Kidney epithelial cell (primary cell): ENCODE data around the gene MORN1. TPM values are rescaled to one million over a fixed set of nuclear protein-coding genes. Genes with fewer than 3 reads are reported as not detected.

Source experiments
- DNase-seq: peaks from one replicate; pipeline ENCODE4 v3.0.0-alpha.2; 2010; ENCODE audit warnings: low read depth
- H3K27me3 ChIP-seq: 2 replicates; pipeline ENCODE4 v1.6.0; 2011; ENCODE audit warnings: low read length; ENCODE audit not compliant: control insufficient read depth, insufficient read depth
- H3K36me3 ChIP-seq: 2 replicates; pipeline ENCODE4 v1.5.1; 2011; ENCODE audit warnings: low read length; ENCODE audit not compliant: control insufficient read depth, insufficient read depth
- H3K4me3 ChIP-seq: 2 replicates; pipeline ENCODE4 v1.5.1; 2011; ENCODE audit warnings: low read depth, mild to moderate bottlenecking, control low read depth, low read length
- CTCF ChIP-seq: IDR thresholded peaks from 2 replicates; pipeline ENCODE4 v1.5.1; 2011; ENCODE audit warnings: mild to moderate bottlenecking, moderate library complexity, low read length, control low read depth, inconsistent platforms; ENCODE audit not compliant: insufficient read depth, poor library complexity, severe bottlenecking
- total RNA-seq: library from RNA; depleted of rRNA; stranded (reverse); fragments of >200 nt; gene quantifications from 2 replicates; pipeline ENCODE4 v1.2.3, GENCODE V29; 2015

MORN1 gene
- total RNA-seq, 1 donor from 2014 or later: 8.4 TPM

GRCh38 chr1:2398871-2399270 is 7.5 kb upstream of the MORN1 start:
- no peak for TF ChIP-seq CTCF
- peaks cover 2% of the 10 kb centered on the region for H3K36me3 ChIP-seq
- H3K27me3 ChIP-seq: no peaks in the 10 kb centered on the region
- no peak overlapping the region for H3K4me3 ChIP-seq
- DNase-seq: no peak

- DNase-seq: no peak
- H3K36me3 ChIP-seq: peaks cover 2% of the 10 kb centered on the region
- TF ChIP-seq CTCF: no peak
- no peak overlapping the region for H3K4me3 ChIP-seq
- H3K27me3 ChIP-seq: no peaks in the 10 kb centered on the region
Measured at GRCh38 chr1:2397007-2397679, 5.8 kb upstream of the MORN1 start.

DNA sequence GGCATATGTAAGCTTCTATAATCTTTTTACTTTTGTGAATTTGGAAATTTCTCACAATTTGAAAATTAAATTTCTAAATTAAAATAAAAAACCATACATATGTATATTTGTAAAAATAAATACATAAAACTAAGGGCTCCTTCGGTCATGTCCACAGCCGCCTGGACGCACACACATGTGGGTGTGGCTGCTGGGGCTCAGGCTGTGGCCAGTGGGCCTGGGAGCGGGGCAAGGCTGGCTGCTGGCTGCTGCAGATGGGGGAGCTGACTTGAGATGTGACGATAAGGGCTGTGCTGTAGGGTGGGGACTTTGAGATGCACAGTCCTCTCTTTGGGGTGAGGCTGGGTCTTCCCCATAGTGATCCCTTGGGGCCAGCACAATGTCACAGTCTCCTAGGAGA is 5.1 kb upstream of the MORN1 start:
- no peak for TF ChIP-seq CTCF
- Histone ChIP-seq H3K27me3 (no peaks in the 10 kb centered on the region), H3K4me3 (no peak overlapping the region), H3K36me3 (no peaks in the 10 kb centered on the region)
- DNase-seq: no peak

- no peak for TF ChIP-seq CTCF
- Histone ChIP-seq H3K4me3 (no peak overlapping the region), H3K27me3 (no peaks in the 10 kb centered on the region), H3K36me3 (no peaks in the 10 kb centered on the region)
- DNase-seq: no peak
Measured at GRCh38 chr1:2396059-2396458, 4.7 kb upstream of the MORN1 start.

GRCh38 chr1:2395245-2395644 is 3.9 kb upstream of the MORN1 start:
- H3K36me3 ChIP-seq: no peaks in the 10 kb centered on the region

More at GRCh38 chr1:2395245-2395644, 3.9 kb upstream of the MORN1 start:
- TF ChIP-seq CTCF: no peak
- Histone ChIP-seq H3K27me3 (no peaks in the 10 kb centered on the region), H3K4me3 (no peak overlapping the region)
- no peak for DNase-seq
